ENCODE measurements around the gene KAZN. TPM values are rescaled to one million over a fixed set of nuclear protein-coding genes. Genes with fewer than 3 reads are reported as not detected.

KAZN gene
- total RNA-seq, 6 experiments from 2014 or later, result 13.1 to 22.3 (median 20.7) TPM

- H3K4me3 Mint-ChIP-seq, result no peak overlapping the region
- DNase-seq, result no peak
- H3K27me3 Mint-ChIP-seq (ENCODE audit: insufficient read depth), result peaks cover 4% of the 10 kb centered on the region
- H3K27ac Mint-ChIP-seq, result no peak overlapping the region
- H3K36me3 Mint-ChIP-seq (ENCODE audit: low read depth), result no peaks in the 10 kb centered on the region
- no peaks in the 10 kb centered on the region for H3K4me1 Mint-ChIP-seq (ENCODE audit: low read depth)
- H3K9me3 Mint-ChIP-seq, result peaks cover 19% of the 10 kb centered on the region; the same call in 1 of the 2 replicates
- no peak for TF ChIP-seq CTCF (IDR thresholded peaks at IDR 0.05)
Measured at GRCh38 chr1:14794136-14794768, 195.8 kb downstream of the KAZN start.

DNA sequence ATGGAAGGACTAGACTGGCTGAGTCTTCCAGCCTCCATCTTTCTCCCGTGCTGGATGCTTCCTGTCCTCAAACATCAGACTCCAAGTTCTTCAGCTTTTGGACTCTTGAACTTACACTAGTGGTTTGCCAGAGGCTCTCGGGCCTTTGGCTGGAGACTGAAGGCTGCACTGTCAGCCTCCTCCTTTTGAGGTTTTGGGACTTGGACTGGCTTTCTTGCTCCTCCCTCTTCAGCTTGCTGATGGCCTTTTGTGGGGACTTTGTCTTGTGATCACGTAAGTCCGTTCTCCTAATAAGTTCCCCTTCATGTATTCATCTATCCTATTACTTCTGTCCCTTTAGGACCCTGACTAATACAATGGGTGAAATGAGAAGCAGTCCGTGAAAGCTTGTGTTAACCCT is 196.4 kb downstream of the KAZN start:
- peaks cover 4% of the 10 kb centered on the region for H3K27me3 Mint-ChIP-seq (ENCODE audit: insufficient read depth)
- H3K4me3 Mint-ChIP-seq, result no peak overlapping the region

DNA sequence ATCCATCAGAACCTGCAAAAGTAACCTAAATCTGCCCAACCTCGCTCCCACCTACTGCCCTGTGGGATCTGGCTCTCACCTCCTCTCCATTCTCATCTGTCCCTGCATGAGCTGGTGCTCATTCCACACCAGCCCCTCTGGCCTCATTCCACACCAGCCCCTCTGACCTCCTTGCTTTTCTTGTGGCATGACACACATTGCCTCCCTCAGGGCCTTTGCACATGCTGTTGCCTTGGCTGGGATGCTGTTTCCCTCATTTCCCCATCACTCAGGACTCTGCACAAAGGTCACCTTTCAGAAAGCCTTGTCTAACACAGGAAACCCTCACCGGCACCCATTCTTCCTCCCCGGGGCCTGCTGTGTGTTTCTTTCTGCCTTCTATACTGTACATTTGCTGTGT is 197.1 kb downstream of the KAZN start:
- Mint-ChIP-seq H3K9me3 (peaks cover 26% of the 10 kb centered on the region; the same call in 1 of the 2 replicates), H3K27ac (no peak overlapping the region), H3K4me3 (no peak overlapping the region), H3K4me1 (ENCODE audit: low read depth) (no peaks in the 10 kb centered on the region), H3K36me3 (ENCODE audit: low read depth) (peaks cover under 1% of the 10 kb centered on the region; the same call in 1 of the 2 replicates), H3K27me3 (ENCODE audit: insufficient read depth) (peaks cover 4% of the 10 kb centered on the region)
- DNase-seq, result no peak
- no peak for TF ChIP-seq CTCF (IDR thresholded peaks at IDR 0.05)

More for the DNA sequence above, 196.4 kb downstream of the KAZN start:
- Mint-ChIP-seq H3K4me1 (ENCODE audit: low read depth) (no peaks in the 10 kb centered on the region), H3K9me3 (peaks cover 22% of the 10 kb centered on the region; the same call in 1 of the 2 replicates), H3K27ac (no peak overlapping the region), H3K36me3 (ENCODE audit: low read depth) (no peaks in the 10 kb centered on the region)
- no peak for TF ChIP-seq CTCF (IDR thresholded peaks at IDR 0.05)
- no peak for DNase-seq

GRCh38 chr1:14800014-14800413 is 201.5 kb downstream of the KAZN start:
- Mint-ChIP-seq H3K27ac (no peak overlapping the region), H3K9me3 (peaks cover 35% of the 10 kb centered on the region; the same call in 1 of the 2 replicates), H3K4me1 (ENCODE audit: low read depth) (no peaks in the 10 kb centered on the region), H3K27me3 (ENCODE audit: insufficient read depth) (peaks cover 6% of the 10 kb centered on the region), H3K36me3 (ENCODE audit: low read depth) (peaks cover 4% of the 10 kb centered on the region; the same call in 1 of the 2 replicates), H3K4me3 (no peak overlapping the region)
- no peak for DNase-seq
- TF ChIP-seq CTCF (IDR thresholded peaks at IDR 0.05), result no peak

- Mint-ChIP-seq H3K4me1 (ENCODE audit: low read depth) (no peaks in the 10 kb centered on the region), H3K9me3 (peaks cover 35% of the 10 kb centered on the region; the same call in 1 of the 2 replicates), H3K27me3 (ENCODE audit: insufficient read depth) (peaks cover 6% of the 10 kb centered on the region), H3K27ac (no peak overlapping the region), H3K4me3 (no peak overlapping the region), H3K36me3 (ENCODE audit: low read depth) (peaks cover 4% of the 10 kb centered on the region; the same call in 1 of the 2 replicates)
- TF ChIP-seq CTCF (IDR thresholded peaks at IDR 0.05), result no peak
- DNase-seq, result no peak
Measured at GRCh38 chr1:14800500-14801076, 202.1 kb downstream of the KAZN start.

Measured in HFFc6 (cell line).